Choroid plexus epithelial cell (primary cell): ENCODE measurements around the gene EMILIN2.
"Not testable (repeated sequence)": the region's sequence is repeated elsewhere in the genome, so short reads cannot be mapped to it uniquely, and the experiment has no call there.

Experiments
- DNase-seq: peaks from one replicate; pipeline ENCODE4 v3.0.0-alpha.2; 2010; ENCODE audit warnings: low read depth
- H3K4me3 ChIP-seq: 2 replicates; pipeline ENCODE4 v1.5.1; 2011; ENCODE audit warnings: low read depth, mild to moderate bottlenecking, control low read depth, low read length, moderate library complexity
- TF ChIP-seq, protein P1 (sequence below): conservative IDR thresholded peaks from 2 replicates; pipeline ENCODE4 v1.5.1; 2011; ENCODE audit warnings: low read depth, mild to moderate bottlenecking, control low read depth, inconsistent platforms, low read length, moderate library complexity

EMILIN2 gene

DNA sequence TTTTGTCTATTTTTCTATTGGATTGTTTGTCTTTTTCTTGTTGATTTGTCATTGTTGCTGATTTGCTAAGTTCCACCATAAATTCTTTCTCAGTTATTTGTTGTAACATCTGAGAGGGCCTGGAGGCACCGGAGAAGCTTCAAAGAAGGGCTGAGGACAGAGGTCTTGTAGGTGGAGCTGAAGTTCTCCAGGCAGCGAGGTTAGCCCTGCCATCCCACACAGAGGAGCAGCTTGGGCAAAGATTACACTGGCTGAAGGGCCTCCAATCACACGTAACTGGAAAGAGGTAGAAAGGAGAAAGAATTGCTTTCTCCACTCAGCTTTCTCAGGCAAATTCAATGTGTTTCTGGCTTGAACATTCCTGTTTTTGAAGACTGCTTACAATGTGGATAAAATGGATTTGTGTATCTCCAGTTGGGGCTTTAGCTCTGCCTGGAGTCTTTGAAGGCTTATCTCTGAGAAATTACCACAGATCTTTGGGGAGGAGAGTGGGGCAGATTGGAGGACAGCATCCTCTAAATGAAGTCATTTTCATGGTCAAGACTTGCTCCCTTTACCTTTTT, 21.1 kb upstream of the EMILIN2 start:
- TF ChIP-seq, protein P1, sequence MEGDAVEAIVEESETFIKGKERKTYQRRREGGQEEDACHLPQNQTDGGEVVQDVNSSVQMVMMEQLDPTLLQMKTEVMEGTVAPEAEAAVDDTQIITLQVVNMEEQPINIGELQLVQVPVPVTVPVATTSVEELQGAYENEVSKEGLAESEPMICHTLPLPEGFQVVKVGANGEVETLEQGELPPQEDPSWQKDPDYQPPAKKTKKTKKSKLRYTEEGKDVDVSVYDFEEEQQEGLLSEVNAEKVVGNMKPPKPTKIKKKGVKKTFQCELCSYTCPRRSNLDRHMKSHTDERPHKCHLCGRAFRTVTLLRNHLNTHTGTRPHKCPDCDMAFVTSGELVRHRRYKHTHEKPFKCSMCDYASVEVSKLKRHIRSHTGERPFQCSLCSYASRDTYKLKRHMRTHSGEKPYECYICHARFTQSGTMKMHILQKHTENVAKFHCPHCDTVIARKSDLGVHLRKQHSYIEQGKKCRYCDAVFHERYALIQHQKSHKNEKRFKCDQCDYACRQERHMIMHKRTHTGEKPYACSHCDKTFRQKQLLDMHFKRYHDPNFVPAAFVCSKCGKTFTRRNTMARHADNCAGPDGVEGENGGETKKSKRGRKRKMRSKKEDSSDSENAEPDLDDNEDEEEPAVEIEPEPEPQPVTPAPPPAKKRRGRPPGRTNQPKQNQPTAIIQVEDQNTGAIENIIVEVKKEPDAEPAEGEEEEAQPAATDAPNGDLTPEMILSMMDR: no peak
- no peak overlapping the region for H3K4me3 ChIP-seq
- no peak for DNase-seq

DNA sequence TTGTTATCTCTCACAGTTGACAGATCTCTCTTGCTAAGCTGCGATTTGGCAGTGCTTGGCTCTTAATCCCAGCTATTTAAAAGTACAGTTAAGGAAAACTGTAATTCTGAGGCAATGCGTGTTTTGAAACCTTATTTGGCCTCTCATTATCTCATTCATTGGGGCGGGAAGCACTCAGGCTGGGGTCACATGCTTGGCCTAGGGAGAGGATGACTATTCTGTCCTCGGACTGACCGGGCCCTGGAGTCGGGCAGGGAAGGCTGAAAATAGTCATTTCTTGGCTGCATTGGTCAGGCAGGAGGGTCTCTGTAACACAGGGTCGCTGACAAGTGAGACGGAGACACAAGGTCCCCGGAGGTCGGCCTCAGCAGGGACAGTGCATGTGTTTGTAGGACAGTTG, 20.2 kb upstream of the EMILIN2 start:
- no peak overlapping the region for H3K4me3 ChIP-seq
- TF ChIP-seq, protein P1: no peak
- peak; percentile 62 for DNase-seq

DNA sequence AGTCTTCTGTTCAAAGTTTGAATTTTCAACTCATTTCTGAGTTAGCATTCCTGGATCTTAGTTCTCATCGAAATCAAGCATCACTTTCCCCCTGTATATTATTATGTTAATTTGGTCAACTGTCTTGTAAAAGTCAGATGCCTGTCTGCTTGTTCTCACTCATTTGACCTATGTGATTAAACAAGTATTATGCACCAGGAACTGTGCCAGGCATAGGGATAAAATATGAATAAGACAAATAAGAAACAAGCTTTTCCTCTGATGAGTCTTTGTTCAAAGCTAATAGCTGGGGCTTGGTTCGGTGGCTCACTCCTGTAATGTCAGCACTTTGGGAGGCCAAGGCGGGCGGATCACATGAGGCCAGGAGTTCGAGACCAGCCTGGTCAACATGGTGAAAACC, 19.7 kb upstream of the EMILIN2 start:
- peak; percentile 28 for DNase-seq
- no peak overlapping the region for H3K4me3 ChIP-seq
- TF ChIP-seq, protein P1: no peak

DNA sequence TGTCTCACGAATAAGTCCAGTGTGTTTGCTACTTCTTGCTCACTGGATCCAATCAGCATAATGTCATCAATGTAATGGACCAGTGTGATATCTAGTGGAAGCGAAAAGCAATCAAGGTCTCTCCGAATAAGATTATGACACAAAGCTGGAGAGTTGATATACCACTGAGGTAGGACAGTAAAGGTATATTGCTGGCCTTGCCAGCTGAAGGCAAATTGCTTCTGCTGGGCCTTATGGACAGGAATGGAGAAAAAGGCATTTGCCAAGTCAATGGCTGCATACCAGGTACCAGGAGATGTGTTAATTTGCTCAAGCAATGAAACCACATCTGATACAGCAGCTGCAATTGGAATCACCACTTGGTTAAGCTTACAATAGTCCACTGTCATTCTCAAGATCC, 10.7 kb upstream of the EMILIN2 start:
- not testable (repeated sequence) for DNase-seq, H3K4me3 ChIP-seq

DNA sequence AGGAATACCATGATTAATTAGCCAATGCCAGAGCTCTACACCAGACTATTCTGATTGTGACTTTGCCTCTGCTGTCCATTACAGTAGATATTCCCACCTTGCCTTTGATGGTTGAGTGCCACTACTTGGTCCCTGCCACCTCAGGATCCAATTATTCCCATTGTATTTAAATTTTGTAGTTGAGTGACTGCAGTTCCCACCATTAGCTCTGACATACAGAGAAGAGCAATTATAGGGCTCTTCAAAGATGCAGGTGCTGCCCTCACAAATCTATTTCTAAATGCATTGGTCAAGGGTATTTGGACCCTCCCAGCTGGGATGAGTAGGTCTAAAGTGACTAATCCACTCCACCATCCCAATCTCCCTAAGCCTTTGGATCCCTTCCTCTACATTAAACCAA, 9.5 kb upstream of the EMILIN2 start:
- not testable (repeated sequence) for DNase-seq, H3K4me3 ChIP-seq

DNA sequence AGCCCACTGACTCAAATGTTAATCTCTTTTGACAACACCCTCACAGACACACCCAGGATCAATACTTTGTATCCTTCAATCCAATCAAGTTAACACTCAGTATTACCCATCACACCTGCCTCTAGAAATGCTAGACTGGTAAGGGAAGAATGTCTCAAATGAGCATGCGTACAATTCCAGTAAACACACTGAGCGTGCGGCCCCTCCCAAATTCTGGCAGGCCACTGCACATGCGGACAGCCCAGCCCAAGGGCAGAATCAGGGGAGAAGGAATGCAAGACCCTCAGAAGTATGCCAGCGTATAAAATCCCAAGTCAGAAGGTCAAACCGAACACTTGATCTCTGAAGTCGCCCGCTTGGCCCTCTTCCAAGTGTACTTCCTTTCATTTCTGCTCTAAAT, 7.6 kb upstream of the EMILIN2 start:
- TF ChIP-seq, protein P1: no peak
- no peak overlapping the region for H3K4me3 ChIP-seq
- DNase-seq: no peak

DNA sequence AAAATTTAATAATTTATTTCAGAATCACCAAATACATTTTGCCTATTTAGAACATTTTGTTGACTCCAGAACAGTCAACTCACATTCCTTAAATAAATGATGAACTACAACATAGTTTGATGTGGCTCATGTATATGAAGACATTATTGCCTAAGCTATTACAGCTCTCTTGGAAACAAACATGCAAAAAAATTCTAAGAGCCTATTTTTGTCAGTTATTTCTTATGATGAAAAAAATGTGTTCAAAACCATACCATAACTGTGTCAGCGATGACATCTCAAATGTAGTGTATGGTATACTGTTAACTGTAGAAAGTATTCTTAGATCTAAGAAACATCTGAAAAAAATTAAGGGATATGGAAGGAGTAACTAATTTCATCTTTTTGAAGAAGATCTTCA, 6.3 kb upstream of the EMILIN2 start:
- no peak for DNase-seq
- TF ChIP-seq, protein P1: no peak
- H3K4me3 ChIP-seq: no peak overlapping the region

DNA sequence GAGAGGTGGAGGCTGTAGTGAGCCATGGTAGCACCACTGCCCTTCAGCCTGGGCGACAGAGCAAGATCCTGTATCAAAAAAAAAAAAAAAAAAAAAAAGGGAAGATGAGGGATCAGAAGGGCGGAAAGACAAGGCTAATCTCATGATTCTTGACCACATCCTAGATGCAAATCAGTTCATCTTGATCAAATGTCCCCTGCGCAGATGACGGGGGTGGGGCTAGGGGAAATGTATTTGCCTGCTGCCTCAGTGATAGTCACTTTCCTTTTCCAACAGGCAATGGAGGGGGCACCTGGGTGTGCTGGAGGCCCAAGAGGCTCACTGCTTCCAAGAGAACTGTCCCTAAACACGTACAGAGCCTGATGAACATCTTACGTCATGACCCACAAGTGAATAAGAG, 3.7 kb upstream of the EMILIN2 start:
- H3K4me3 ChIP-seq: no peak overlapping the region
- no peak for DNase-seq
- TF ChIP-seq, protein P1: no peak
